Bronchial epithelial cell (primary cell): ENCODE data around the gene RIC1. TPM values are rescaled to one million over a fixed set of nuclear protein-coding genes. Genes with fewer than 3 reads are reported as not detected.
"Not testable (repeated sequence)": the region's sequence is repeated elsewhere in the genome, so short reads cannot be mapped to it uniquely, and the experiment has no call there.

Experiments used
- DNase-seq: peaks from one replicate; pipeline ENCODE4 v3.0.0-alpha.2; 2010; ENCODE audit warnings: low read depth
- FAIRE-seq: peaks from 2 replicates; lab custom pipeline; 2011; peaks lifted over from hg19 to GRCh38; lab: Jason Lieb, UNC
- H3K27me3 ChIP-seq: 2 replicates; pipeline ENCODE4 v1.5.1; 2011; ENCODE audit warnings: low read length; ENCODE audit not compliant: control insufficient read depth, insufficient read depth
- H3K36me3 ChIP-seq: 2 replicates; pipeline ENCODE4 v1.5.1; 2011; ENCODE audit warnings: low read length; ENCODE audit not compliant: control insufficient read depth, insufficient read depth
- H3K4me3 ChIP-seq: 2 replicates; pipeline ENCODE4 v1.5.1; 2011; ENCODE audit warnings: mild to moderate bottlenecking, low read depth, low read length, control low read depth
- total RNA-seq: library from RNA; depleted of rRNA; stranded (reverse); fragments of >200 nt; gene quantifications from 2 replicates; pipeline ENCODE4 v1.2.1, GENCODE V29; 2014
- TF ChIP-seq, protein P1 (sequence below): IDR thresholded peaks from 2 replicates; pipeline ENCODE4 v1.5.1; 2011; ENCODE audit warnings: mild to moderate bottlenecking, moderate library complexity, low read length, control low read depth, inconsistent platforms; ENCODE audit not compliant: insufficient read depth, severe bottlenecking

RIC1 gene
- total RNA-seq, 1 donor from 2014 or later = 34.2 TPM

DNA sequence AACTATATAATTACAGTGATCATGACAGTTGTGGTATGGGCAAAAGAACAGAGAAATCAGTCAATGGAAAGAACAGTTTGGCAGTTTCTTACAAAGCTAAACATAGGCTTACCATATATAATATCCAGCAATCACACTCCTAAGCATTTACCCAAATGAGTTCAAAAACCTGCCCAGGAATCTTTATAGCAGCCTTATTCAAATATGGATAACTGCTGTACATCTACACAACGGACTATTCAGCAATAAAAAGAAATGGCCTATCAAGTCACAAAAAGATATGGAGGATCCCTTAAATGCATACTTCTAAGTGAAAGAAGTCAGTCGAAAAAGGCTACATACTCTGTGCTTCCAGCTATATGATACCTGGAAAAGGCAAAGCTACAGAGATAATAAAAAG, 167.4 kb downstream of the RIC1 start:
- DNase-seq = no peak
- H3K4me3 ChIP-seq = no peak overlapping the region
- H3K27me3 ChIP-seq = no peaks in the 10 kb centered on the region
- no peak for FAIRE-seq
- TF ChIP-seq, protein P1, sequence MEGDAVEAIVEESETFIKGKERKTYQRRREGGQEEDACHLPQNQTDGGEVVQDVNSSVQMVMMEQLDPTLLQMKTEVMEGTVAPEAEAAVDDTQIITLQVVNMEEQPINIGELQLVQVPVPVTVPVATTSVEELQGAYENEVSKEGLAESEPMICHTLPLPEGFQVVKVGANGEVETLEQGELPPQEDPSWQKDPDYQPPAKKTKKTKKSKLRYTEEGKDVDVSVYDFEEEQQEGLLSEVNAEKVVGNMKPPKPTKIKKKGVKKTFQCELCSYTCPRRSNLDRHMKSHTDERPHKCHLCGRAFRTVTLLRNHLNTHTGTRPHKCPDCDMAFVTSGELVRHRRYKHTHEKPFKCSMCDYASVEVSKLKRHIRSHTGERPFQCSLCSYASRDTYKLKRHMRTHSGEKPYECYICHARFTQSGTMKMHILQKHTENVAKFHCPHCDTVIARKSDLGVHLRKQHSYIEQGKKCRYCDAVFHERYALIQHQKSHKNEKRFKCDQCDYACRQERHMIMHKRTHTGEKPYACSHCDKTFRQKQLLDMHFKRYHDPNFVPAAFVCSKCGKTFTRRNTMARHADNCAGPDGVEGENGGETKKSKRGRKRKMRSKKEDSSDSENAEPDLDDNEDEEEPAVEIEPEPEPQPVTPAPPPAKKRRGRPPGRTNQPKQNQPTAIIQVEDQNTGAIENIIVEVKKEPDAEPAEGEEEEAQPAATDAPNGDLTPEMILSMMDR = no peak
- H3K36me3 ChIP-seq = peaks cover 1% of the 10 kb centered on the region

DNA sequence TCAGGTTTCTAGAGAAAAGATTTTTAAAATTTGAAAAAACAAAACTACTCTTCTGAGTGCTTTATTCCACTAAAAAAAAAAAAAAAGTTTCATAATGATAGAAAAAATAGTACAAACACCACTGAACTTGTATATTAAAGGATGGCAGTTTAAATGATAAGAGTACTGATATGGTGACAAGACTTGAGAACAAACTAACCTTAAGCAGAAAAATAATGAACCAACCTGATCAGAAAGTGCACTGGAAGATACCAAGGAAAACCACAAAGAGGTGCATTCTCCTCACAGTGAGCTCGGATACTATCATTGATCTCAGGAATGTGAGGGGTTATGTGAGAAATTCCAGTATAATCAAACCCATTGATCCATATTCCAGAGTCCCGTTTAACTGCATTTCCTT, 169.7 kb downstream of the RIC1 start:
- H3K27me3 ChIP-seq = no peaks in the 10 kb centered on the region
- FAIRE-seq (no peak), DNase-seq (no peak)
- TF ChIP-seq, protein P1 = no peak
- no peak overlapping the region for H3K4me3 ChIP-seq
- peaks cover 3% of the 10 kb centered on the region for H3K36me3 ChIP-seq

DNA sequence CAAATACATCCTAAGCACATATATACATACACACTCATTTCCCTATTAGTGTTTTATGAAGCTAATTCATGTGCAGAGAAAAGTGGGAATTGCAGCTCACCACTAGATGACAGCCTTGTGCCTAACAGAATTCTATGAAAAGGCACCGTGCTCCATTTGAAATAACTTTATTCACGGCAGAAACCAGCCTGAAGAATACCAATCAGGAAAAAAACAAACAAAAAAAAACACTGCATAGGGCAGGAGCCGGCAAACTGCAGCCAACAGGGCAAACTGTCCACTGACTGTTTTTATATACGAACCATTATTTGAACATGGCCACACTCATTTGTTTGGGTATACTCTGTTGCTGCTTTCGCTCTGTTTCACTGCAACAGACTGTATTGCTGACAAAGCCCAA, 170.4 kb downstream of the RIC1 start:
- peak; percentile 53 for DNase-seq
- FAIRE-seq = no peak
- peaks cover 3% of the 10 kb centered on the region for H3K36me3 ChIP-seq
- no peak overlapping the region for H3K4me3 ChIP-seq
- H3K27me3 ChIP-seq = no peaks in the 10 kb centered on the region
- TF ChIP-seq, protein P1 = peak; percentile 69

DNA sequence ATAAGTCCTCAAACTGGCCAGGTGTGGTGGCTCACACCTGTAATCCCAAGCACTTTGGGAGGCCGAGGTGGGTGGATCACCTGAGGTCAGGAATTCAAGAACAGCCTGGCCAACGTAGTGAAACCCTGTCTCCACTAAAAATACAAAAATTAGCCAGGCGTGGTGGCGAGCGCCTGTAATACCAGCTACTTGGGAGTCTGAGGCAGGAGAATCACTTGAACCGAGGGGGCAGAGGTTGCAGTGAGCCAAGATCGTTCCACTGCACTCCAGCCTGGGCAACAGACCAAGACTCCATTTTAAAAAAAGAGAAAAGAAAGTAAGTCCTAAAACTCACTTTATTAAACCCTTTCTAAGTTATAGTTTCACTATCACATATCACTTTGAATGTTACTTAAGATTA, 171.5 kb downstream of the RIC1 start:
- H3K36me3 ChIP-seq, DNase-seq, H3K27me3 ChIP-seq, H3K4me3 ChIP-seq, FAIRE-seq: not testable (repeated sequence)

DNA sequence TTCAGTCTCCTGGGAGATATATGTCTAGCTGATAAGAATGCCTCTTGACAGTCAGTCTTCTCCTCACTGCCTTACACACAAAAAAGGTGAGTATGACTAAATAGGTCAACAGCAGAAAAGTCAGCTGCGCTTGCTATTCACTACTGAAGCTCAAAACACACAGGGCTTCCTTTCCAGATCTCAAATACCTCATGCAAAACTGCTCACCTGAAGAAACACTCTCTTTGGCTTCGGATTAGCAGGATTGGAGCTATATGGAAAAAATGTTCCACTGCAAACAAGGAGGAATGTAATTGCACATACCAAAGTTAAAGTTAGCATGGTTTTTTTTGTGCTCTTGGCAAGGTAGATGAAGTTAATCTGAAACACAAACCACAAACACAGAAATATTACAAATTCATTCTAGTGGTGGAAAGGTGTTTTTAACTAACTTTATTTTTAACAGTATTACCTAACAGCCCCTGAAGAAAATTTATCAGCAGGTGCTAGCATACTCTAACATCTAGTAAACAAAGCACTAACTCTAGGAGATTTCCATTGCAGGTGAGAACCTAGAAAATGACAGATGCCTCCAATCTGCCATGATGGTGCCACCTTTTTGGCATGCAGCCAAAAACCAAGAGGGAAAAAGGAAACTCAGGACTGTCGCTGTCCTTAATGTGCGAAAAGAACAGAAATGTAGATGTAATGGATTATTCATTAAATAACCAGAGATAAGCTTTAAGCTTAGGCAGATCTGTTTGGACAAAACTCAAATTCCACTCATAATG, 172.2 kb downstream of the RIC1 start:
- no peak for FAIRE-seq
- Histone ChIP-seq H3K36me3 (peaks cover 3% of the 10 kb centered on the region), H3K27me3 (no peaks in the 10 kb centered on the region), H3K4me3 (no peak overlapping the region)
- TF ChIP-seq, protein P1 = no peak
- peak; percentile 23 for DNase-seq

DNA sequence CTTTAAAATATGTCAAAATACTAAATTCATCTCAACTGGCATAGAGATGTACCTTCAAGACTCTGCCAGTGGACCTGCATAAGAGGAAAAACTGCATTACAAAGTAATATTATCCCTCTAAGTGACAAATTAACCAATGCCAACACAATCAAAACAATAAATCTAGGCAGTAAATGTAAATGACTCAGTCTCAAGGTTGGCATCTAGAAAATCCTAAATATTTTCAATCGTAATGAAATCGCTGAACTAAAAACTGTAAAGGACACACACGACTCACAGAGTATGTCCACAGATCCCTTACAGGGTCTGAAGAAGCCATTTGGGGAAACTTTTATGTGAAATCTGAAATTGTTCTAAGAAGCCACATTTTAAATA, 172.8 kb downstream of the RIC1 start:
- TF ChIP-seq, protein P1 = no peak
- peaks cover 3% of the 10 kb centered on the region for H3K36me3 ChIP-seq
- no peak for FAIRE-seq
- no peaks in the 10 kb centered on the region for H3K27me3 ChIP-seq
- no peak overlapping the region for H3K4me3 ChIP-seq
- no peak for DNase-seq
